ENCODE data around the gene HSPA12B.

Gene HSPA12B

GRCh38 chr20:3749689-3750531 is 17.4 kb downstream of the HSPA12B start:
- no peak for DNase-seq

- DNase-seq: no peak
These were observed 18.8 kb downstream of the HSPA12B start for GRCh38 chr20:3751305-3751674.

- DNase-seq: no peak
These were observed 19.3 kb downstream of the HSPA12B start for GRCh38 chr20:3751675-3752385.

- DNase-seq: no peak
These were observed 19.9 kb downstream of the HSPA12B start for GRCh38 chr20:3752386-3752759.

GRCh38 chr20:3753098-3753497 is 20.6 kb downstream of the HSPA12B start:
- peak; percentile 57 for DNase-seq

- DNase-seq: no peak
These were observed 21.2 kb downstream of the HSPA12B start for GRCh38 chr20:3753501-3754275.

GRCh38 chr20:3754276-3754630 is 21.8 kb downstream of the HSPA12B start:
- no peak for DNase-seq

- no peak for DNase-seq
These were observed 22.8 kb downstream of the HSPA12B start for GRCh38 chr20:3755269-3755668.

- no peak for DNase-seq
These were observed 23.5 kb downstream of the HSPA12B start for GRCh38 chr20:3755814-3756480.

GRCh38 chr20:3757268-3757667 is 24.8 kb downstream of the HSPA12B start:
- no peak for DNase-seq

- DNase-seq: no peak
These were observed 26.1 kb downstream of the HSPA12B start for GRCh38 chr20:3758566-3758965.

- DNase-seq: no peak
These were observed 26.9 kb downstream of the HSPA12B start for GRCh38 chr20:3759316-3759823.

- no peak for DNase-seq
These were observed 27.4 kb downstream of the HSPA12B start for GRCh38 chr20:3759884-3760283.

GRCh38 chr20:3760655-3761348 is 28.3 kb downstream of the HSPA12B start:
- DNase-seq: no peak

GRCh38 chr20:3763671-3764601 is 31.5 kb downstream of the HSPA12B start:
- no peak for DNase-seq

GRCh38 chr20:3764659-3765058 is 32.2 kb downstream of the HSPA12B start:
- DNase-seq: no peak

- DNase-seq: no peak
These were observed 32.8 kb downstream of the HSPA12B start for GRCh38 chr20:3765171-3765882.

- no peak for DNase-seq
These were observed 34.1 kb downstream of the HSPA12B start for GRCh38 chr20:3766422-3767109.

- DNase-seq: no peak
These were observed 34.6 kb downstream of the HSPA12B start for GRCh38 chr20:3767110-3767426.
